HG02763 (cell line): Measurements from ENCODE around the gene PWWP2B.
"Not testable (repeated sequence)": the region's sequence is repeated elsewhere in the genome, so short reads cannot be mapped to it uniquely, and the experiment has no call there.

ENCODE experiments used
- ATAC-seq: cut with Tn5 transposase; IDR thresholded peaks from one replicate; pipeline ENCODE4 v1.9.1; 2021; ENCODE audit warnings: mild to moderate bottlenecking, moderate library complexity; ENCODE audit not compliant: unreplicated experiment

Gene PWWP2B

GRCh38 chr10:132379026-132379425 lies 18.0 kb upstream of the PWWP2B start:
- ATAC-seq, result not testable (repeated sequence)

DNA sequence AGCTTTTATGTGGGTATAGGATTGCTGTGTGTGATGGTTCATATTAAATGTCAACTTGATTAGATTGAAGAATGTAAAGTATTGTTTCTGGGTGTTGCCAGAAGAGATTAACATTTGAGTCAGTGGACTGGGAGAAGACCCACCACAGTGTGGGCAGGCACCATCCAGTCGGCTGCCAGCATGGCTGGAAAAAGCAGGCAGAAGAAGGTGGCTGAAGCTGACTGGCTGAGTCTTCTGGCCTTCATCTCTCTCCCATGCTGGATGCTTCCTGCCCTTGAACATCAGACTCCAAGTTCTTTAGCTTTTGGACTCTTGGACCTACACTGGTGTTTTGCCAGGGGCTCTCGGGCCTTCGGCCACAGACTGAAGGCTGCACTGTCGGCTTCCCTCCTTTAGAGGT lies 16.0 kb upstream of the PWWP2B start:
- not testable (repeated sequence) for ATAC-seq

GRCh38 chr10:132381741-132382140 lies 15.3 kb upstream of the PWWP2B start:
- ATAC-seq, result no peak

- ATAC-seq, result no peak
These were observed 14.6 kb upstream of the PWWP2B start for GRCh38 chr10:132382231-132382922.

DNA sequence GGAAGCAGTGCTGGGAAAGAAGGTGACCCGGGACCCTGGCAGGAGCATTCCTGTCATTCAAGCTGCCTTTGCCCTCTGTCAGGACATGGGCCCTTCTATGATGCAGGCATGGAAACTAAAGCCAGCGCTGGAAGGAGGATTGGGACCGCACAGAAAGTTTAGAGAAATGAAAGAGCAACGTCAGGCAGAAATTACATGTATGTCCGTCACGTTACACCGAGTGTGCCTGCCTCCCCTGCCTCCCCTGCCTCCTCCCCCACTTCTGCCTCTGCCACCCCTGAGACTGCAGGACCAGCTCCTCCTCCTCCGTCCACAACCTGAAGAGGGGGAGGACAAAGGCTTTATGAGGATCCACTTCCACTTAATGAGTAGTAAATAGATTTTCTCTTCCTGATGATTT lies 13.9 kb upstream of the PWWP2B start:
- no peak for ATAC-seq

DNA sequence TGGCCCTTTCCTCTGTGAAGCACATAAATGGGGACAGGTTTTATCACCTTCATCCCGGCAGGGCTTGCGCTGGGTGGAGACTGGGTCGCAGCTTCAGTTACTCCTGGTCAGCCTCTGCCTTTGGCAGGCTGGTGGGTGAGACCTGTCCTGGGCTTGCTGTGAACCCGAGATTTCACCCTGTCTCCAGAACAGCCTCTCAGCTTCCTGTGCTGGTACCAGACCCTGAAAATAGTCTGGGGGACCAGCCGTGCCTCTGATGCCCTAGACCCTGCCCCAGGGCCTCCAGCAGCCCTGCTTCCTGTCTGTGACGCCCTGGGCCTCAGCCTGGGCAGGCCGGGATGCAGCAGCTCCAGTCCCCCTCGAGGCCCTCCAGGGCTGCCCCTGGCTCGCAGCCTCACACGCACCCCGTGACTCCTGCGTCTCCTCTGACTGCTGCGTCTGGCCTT lies 13.2 kb upstream of the PWWP2B start:
- ATAC-seq, result no peak

DNA sequence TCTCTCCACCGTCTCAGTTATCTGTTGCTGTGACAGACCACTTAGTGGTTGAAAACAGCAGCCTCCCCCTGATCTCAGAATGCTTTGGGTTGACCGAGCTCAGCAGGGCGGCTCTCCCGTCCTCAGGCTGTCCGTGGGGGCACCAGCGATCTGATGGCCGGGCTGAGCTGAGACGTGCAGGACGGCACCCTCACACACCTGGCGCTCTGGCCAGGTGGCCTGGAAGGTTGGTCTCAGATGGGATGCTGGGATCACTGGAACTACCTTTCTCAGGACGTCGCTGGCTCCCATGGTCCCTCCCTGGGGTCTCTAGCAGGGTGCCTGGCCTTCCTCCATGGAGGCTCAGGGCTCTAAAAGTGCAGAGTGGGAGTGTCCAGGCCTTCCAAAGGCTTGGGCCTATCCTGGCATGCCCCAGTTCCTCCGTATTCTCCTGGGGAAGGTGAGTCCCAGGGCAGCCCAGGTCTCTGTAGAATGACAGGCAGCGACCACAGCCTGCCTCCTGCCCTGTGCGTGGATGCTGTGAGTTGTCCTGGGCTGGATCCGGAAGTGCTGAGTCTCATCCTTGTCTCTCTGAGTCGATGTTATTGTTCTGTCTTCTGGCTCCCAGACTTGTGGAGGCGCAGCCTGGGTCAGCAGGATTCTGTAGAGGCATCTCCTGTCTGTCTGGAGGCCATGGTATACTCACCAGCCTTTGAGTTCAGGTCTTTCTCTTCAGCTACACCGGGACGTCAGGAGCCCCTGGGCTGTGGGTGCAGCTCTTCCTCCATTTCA lies 12.2 kb upstream of the PWWP2B start:
- ATAC-seq, result no peak

DNA sequence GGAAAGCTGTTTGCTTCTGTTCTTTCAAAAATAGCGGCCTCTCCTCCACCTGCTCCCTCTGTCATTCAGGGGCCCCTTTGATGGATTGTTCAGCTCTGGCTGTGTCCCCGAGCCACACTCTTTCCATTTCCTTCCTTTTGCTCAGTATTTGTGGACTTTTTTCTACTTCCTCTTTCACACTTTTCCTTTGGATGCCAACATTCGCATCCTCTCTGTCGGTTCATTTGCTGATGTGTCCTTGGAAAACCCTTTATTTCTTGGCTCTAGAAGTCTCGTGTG lies 11.7 kb upstream of the PWWP2B start:
- ATAC-seq, result no peak

GRCh38 chr10:132385721-132386418 lies 11.1 kb upstream of the PWWP2B start:
- ATAC-seq, result no peak

- ATAC-seq, result no peak
These were observed 10.6 kb upstream of the PWWP2B start for GRCh38 chr10:132386419-132386831.

DNA sequence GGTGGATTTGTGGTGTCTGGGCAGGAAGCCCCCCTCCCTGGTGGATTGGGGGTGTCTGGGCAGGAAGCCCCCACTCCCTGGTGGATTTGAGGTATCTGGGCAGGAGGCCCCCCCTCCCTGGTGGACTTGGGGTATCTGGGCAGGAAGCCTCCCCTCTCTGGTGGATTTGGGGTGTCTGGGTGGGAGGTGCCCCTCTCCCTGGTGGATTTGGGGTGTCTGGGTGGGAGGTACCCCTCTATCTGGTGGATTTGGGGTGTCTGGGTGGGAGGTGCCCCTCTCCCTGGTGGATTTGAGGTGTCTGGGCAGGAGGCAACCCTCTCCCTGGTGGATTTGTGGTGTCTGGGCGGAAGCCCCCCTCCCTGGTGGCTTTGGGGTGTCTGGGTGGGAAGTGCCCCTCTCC lies 10.1 kb upstream of the PWWP2B start:
- ATAC-seq, result not testable (repeated sequence)

DNA sequence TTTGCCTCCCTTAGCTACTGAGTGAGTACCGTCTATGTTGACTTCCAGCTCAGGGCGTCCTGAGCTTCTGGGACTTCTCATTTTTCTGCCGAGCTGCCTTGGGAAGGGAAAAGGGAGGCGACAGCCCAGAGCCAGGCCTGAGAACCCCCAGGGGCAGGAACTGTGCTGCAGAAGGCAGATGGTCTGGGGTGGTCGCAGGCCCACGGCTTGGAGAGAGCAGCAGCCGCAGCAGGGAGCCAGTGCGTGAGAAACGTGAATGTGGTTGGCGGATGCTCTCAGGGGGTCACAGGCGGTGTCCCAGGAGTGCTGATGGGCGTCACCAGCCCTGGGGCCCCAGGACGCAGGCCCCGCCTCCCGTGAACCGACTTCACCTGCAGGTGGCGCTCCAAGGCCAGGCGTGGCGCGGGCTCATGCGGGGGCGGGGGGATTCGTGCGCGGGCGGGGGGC lies 9.2 kb upstream of the PWWP2B start:
- ATAC-seq, result no peak

GRCh38 chr10:132388891-132389432 lies 8.0 kb upstream of the PWWP2B start:
- no peak for ATAC-seq

GRCh38 chr10:132389433-132390169 lies 7.4 kb upstream of the PWWP2B start:
- ATAC-seq, result no peak

DNA sequence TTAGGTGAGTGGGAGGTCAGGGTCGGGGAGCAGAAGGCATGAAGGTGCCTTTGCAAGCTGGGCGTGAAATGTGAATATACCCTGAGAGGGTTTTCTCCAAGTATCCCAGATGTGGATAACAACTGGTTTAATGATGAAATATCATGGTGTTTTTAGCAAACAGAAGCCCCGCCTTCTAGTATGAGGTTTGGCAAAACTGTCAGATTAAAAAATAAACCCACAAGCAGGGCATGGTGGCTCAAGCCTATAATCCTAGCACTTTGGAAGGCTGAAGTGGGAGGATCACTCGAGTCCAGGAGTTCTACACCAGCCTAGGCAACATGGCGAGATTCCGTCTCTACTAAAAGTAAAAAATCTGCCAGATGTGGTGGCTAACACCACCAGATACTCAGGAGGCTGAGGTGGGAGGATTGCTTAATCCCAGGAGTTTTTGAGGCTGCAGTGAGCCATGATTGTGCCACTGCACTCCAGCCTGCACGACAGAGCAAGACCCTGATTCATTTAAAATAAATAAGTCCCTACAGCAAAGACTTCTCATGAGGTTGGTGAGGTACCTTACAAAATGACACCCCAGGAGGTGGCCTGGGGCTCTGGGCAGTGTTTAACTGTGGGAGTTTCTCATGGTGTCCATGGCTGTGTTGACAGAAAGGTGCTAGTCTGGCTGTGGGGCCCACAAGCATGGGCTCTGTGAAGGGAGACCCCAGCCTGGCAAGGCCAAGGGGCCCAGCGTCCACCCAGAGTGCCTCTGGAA lies 6.7 kb upstream of the PWWP2B start:
- no peak for ATAC-seq

DNA sequence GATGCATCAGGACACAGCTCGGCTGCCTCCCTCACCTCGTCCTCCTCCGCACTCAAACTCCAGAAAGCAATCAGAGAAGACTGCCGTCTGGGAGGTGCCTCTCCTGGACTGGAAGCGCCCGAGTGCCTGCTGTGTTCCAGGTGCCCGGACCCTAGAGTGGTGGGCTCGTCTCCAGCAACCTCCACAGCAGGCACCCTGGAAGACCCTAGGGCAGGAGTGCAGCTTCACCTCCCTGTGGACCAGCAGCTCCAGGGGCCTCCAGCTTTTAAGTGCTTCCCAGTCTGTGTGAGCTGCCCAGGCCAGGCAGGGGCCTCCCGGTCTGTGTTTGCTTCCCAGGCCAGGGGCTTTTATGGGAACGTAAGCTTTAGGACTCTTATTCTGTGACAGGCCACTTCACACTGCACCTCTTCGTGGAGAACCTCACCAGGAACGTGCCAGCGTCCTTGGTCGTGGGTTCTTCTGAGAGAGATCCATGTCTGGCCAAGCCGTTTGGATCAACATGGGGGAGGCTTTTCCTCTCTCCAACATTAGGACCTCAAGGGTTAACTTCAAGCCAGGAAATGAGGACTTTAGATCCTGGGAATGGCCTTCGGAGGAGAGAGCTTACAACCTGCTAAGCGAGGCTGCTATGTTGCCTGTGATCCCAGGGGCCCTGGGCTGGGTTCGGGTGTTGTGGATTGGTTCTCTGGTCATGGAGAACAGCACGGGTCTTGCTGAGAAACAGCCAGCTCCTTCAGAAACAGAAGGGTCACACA lies 5.9 kb upstream of the PWWP2B start:
- no peak for ATAC-seq

- ATAC-seq, result no peak
These were observed 5.4 kb upstream of the PWWP2B start for GRCh38 chr10:132391676-132392020.

- no peak for ATAC-seq
These were observed 4.7 kb upstream of the PWWP2B start for GRCh38 chr10:132392184-132392800.
